ENCODE measurements around the gene UROC1. TPM values are rescaled to one million over a fixed set of nuclear protein-coding genes. Genes with fewer than 3 reads are reported as not detected.
A peak's percentile ranks its signal among the peaks of the same experiment; 100 is the strongest.

Gene UROC1
- total and polyA plus RNA-seq, 2 of the 13 experiments (the other 11 are each of a cell fraction or from before 2014, with no cell fraction given): 0.71 to 1.3 TPM

DNA sequence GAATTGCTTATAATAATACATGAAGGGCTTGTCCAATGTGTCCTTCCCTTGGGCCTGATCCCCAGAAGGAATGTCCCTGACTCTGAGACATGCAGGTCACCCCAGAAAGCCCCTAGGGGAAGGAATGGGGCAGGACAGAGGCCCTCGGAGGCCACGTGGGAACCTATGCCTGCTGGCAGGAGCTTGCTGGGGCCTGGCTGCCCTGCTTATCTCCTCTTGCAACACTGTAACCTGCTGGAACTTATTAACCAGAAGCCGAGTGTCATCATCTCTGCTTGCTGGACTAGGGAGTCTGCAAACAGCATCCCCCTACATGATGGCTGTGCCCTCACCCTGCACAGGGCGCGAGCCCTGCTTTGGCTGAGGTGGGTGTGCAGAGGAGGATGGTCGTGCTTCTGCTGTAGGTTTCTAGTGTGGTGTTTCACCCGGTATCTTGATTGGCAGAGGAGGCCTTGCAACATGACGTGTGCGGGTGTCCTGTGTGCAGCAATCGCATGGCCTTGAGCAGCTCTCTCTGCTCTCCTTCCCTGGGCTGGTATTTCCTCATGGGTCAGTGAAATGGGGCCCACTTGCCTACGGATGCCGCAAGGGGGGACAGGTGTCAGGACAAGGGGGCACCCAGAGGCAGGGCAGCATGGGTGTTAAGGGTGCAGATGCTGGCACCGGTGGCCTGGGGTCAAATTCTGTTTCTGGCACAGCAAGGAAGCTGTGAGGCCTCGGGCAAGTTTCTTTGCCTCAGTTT, 11.4 kb upstream of the UROC1 start (continued):
- TF ChIP-seq PAXIP1 (CRISPR knock-in tag; conservative IDR thresholded peaks at IDR 0.05) (peak; percentile 91), TAF1 (CRISPR knock-in tag; IDR thresholded peaks at IDR 0.05) (peak; percentile 60; the same call in 1 of the 2 replicates), ZNF33A (CRISPR knock-in tag; IDR thresholded peaks at IDR 0.05; ENCODE audit: borderline replicate concordance) (no peak), TBX3 (IDR thresholded peaks at IDR 0.05; ENCODE audit: borderline replicate concordance) (peak; percentile 42), ZBTB4 (CRISPR knock-in tag; IDR thresholded peaks at IDR 0.05; ENCODE audit: borderline replicate concordance) (peak; percentile 63; the same call in 1 of the 2 replicates), THAP11 (CRISPR knock-in tag; IDR thresholded peaks at IDR 0.05) (peak; percentile 74; the same call in 1 of the 2 replicates), ZNF562 (CRISPR knock-in tag; IDR thresholded peaks at IDR 0.05; ENCODE audit: borderline replicate concordance) (no peak), REPIN1 (CRISPR knock-in tag; IDR thresholded peaks at IDR 0.05; ENCODE audit: borderline replicate concordance, low read depth) (peak; percentile 92), NAIF1 (CRISPR knock-in tag; IDR thresholded peaks at IDR 0.05; ENCODE audit: borderline replicate concordance) (no peak), ZNF143 (CRISPR knock-in tag; IDR thresholded peaks at IDR 0.05) (peak; percentile 50; the same call in 1 of the 2 replicates), ZFP1 (CRISPR knock-in tag; IDR thresholded peaks at IDR 0.05) (peak; percentile 52; the same call in 1 of the 2 replicates), JUNB (CRISPR knock-in tag; IDR thresholded peaks at IDR 0.05; ENCODE audit: borderline replicate concordance) (peak; percentile 59; the same call in 1 of the 2 replicates), SALL1 (CRISPR knock-in tag; IDR thresholded peaks at IDR 0.05) (peak; percentile 90), FOXA3 (CRISPR knock-in tag; IDR thresholded peaks at IDR 0.05) (peak; percentile 87)
- TF ChIP-seq, protein P1, sequence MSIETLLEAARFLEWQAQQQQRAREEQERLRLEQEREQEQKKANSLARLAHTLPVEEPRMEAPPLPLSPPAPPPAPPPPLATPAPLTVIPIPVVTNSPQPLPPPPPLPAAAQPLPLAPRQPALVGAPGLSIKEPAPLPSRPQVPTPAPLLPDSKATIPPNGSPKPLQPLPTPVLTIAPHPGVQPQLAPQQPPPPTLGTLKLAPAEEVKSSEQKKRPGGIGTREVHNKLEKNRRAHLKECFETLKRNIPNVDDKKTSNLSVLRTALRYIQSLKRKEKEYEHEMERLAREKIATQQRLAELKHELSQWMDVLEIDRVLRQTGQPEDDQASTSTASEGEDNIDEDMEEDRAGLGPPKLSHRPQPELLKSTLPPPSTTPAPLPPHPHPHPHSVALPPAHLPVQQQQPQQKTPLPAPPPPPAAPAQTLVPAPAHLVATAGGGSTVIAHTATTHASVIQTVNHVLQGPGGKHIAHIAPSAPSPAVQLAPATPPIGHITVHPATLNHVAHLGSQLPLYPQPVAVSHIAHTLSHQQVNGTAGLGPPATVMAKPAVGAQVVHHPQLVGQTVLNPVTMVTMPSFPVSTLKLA (IDR thresholded peaks at IDR 0.05): peak; percentile 40
- TF ChIP-seq, protein P2, sequence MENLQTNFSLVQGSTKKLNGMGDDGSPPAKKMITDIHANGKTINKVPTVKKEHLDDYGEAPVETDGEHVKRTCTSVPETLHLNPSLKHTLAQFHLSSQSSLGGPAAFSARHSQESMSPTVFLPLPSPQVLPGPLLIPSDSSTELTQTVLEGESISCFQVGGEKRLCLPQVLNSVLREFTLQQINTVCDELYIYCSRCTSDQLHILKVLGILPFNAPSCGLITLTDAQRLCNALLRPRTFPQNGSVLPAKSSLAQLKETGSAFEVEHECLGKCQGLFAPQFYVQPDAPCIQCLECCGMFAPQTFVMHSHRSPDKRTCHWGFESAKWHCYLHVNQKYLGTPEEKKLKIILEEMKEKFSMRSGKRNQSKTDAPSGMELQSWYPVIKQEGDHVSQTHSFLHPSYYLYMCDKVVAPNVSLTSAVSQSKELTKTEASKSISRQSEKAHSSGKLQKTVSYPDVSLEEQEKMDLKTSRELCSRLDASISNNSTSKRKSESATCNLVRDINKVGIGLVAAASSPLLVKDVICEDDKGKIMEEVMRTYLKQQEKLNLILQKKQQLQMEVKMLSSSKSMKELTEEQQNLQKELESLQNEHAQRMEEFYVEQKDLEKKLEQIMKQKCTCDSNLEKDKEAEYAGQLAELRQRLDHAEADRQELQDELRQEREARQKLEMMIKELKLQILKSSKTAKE (CRISPR knock-in tag; IDR thresholded peaks at IDR 0.05; ENCODE audit: borderline replicate concordance): 0 out of 2 replicates have a peak, but pooled peaks have one; percentile 48
- TF ChIP-seq, protein P3, sequence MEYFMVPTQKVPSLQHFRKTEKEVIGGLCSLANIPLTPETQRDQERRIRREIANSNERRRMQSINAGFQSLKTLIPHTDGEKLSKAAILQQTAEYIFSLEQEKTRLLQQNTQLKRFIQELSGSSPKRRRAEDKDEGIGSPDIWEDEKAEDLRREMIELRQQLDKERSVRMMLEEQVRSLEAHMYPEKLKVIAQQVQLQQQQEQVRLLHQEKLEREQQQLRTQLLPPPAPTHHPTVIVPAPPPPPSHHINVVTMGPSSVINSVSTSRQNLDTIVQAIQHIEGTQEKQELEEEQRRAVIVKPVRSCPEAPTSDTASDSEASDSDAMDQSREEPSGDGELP (IDR thresholded peaks at IDR 0.05; ENCODE audit: borderline replicate concordance, low read depth): peak; percentile 65; the same call in 1 of the 2 replicates
